Thyroid gland (tissue), 4 donors: Measurements from ENCODE around the gene GALNT5.

Experiments used
- POLR2A ChIP-seq, 2 donors: fragments of 450-650 bp; IDR thresholded peaks; one replicate each; pipeline ENCODE4 v1.6.1; 2017; ENCODE audit warnings: antibody characterized with exemption in 2 of 2, mild to moderate bottlenecking in 2 of 2, moderate library complexity in 1 of 2
- TF ChIP-seq, protein P1 (sequence below), 6 experiments: fragments of 200-600 bp in 3 of 6; fragments of 450-650 bp in 3 of 6; sonication (generic) in 3 of 6; IDR thresholded peaks; one replicate each; pipeline ENCODE4 v1.5.1; 2016 to 2019; ENCODE audit warnings: antibody characterized with exemption in 6 of 6, mild to moderate bottlenecking in 2 of 6, inconsistent platforms in 1 of 6, moderate library complexity in 1 of 6

DNA sequence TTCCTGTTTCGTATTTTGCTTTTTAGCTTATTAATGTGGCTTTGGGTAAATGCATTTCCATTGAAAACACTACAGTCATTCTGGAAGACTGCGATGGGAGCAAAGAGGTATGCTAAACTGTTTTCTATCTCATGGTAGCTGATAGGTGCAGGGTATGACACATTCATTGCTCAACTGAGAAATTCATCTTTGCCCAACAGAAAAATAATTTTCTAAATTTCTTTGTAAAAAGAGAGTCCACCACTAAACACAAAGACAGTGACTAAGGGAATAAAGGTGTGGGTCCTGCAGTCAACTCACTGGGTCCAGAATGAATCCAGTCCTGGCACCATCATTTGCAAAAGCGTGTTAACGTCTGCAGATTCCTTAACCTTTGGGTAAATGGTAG is 48.2 kb downstream of the GALNT5 start:
- no peak for TF ChIP-seq POLR2A (IDR thresholded peaks at IDR 0.05)
- TF ChIP-seq, protein P1, sequence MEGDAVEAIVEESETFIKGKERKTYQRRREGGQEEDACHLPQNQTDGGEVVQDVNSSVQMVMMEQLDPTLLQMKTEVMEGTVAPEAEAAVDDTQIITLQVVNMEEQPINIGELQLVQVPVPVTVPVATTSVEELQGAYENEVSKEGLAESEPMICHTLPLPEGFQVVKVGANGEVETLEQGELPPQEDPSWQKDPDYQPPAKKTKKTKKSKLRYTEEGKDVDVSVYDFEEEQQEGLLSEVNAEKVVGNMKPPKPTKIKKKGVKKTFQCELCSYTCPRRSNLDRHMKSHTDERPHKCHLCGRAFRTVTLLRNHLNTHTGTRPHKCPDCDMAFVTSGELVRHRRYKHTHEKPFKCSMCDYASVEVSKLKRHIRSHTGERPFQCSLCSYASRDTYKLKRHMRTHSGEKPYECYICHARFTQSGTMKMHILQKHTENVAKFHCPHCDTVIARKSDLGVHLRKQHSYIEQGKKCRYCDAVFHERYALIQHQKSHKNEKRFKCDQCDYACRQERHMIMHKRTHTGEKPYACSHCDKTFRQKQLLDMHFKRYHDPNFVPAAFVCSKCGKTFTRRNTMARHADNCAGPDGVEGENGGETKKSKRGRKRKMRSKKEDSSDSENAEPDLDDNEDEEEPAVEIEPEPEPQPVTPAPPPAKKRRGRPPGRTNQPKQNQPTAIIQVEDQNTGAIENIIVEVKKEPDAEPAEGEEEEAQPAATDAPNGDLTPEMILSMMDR (IDR thresholded peaks at IDR 0.05) = no peak
